Measurements from ENCODE around the gene KCNB1.

KCNB1 gene

GRCh38 chr20:49505518-49505917 is 23.1 kb upstream of the KCNB1 start:
- H3K4me3 ChIP-seq (replicated peaks; ENCODE audit: low read depth, low read length), result no peak overlapping the region
- no peak for TF ChIP-seq CTCF (IDR thresholded peaks at IDR 0.05; ENCODE audit: low read depth, low read length, missing control alignments)
- DNase-seq (ENCODE audit: extremely low read depth, low read depth), result no peak

GRCh38 chr20:49503176-49503575 is 20.7 kb upstream of the KCNB1 start:
- no peak overlapping the region for H3K4me3 ChIP-seq (replicated peaks; ENCODE audit: low read depth, low read length)
- no peak for TF ChIP-seq CTCF (IDR thresholded peaks at IDR 0.05; ENCODE audit: low read depth, low read length, missing control alignments)
- no peak for DNase-seq (ENCODE audit: extremely low read depth, low read depth)

- TF ChIP-seq CTCF (IDR thresholded peaks at IDR 0.05; ENCODE audit: low read depth, low read length, missing control alignments), result no peak
- no peak overlapping the region for H3K4me3 ChIP-seq (replicated peaks; ENCODE audit: low read depth, low read length)
- no peak for DNase-seq (ENCODE audit: extremely low read depth, low read depth)
Measured at GRCh38 chr20:49501917-49502316, 19.4 kb upstream of the KCNB1 start.

GRCh38 chr20:49497398-49497669 is 14.9 kb upstream of the KCNB1 start:
- DNase-seq (ENCODE audit: extremely low read depth, low read depth), result no peak
- no peak overlapping the region for H3K4me3 ChIP-seq (replicated peaks; ENCODE audit: low read depth, low read length)
- TF ChIP-seq CTCF (IDR thresholded peaks at IDR 0.05; ENCODE audit: low read depth, low read length, missing control alignments), result no peak

- H3K4me3 ChIP-seq (replicated peaks; ENCODE audit: low read depth, low read length), result no peak overlapping the region
- DNase-seq (ENCODE audit: extremely low read depth, low read depth), result no peak
- no peak for TF ChIP-seq CTCF (IDR thresholded peaks at IDR 0.05; ENCODE audit: low read depth, low read length, missing control alignments)
Measured at GRCh38 chr20:49496553-49497397, 14.3 kb upstream of the KCNB1 start.

- DNase-seq (ENCODE audit: extremely low read depth, low read depth), result no peak
- no peak for TF ChIP-seq CTCF (IDR thresholded peaks at IDR 0.05; ENCODE audit: low read depth, low read length, missing control alignments)
- no peak overlapping the region for H3K4me3 ChIP-seq (replicated peaks; ENCODE audit: low read depth, low read length)
Measured at GRCh38 chr20:49496043-49496442, 13.6 kb upstream of the KCNB1 start.

GRCh38 chr20:49490689-49491088 is 8.2 kb upstream of the KCNB1 start:
- TF ChIP-seq CTCF (IDR thresholded peaks at IDR 0.05; ENCODE audit: low read depth, low read length, missing control alignments), result no peak
- DNase-seq (ENCODE audit: extremely low read depth, low read depth), result no peak
- no peak overlapping the region for H3K4me3 ChIP-seq (replicated peaks; ENCODE audit: low read depth, low read length)

All from HFF-Myc (cell line).